A549 (cell line): ENCODE measurements around the gene CEPT1.

Experiments
- EP300 ChIP-seq, 2 experiments: fragments of >200 bp; sonication (Bioruptor Twin); formaldehyde crosslinking; IDR thresholded peaks; 2 replicates in 1 of 2; 3 replicates in 1 of 2; pipeline ENCODE4 v1.6.1; 2016 to 2017
- MAZ ChIP-seq: fragments of 150-350 bp; IDR thresholded peaks from 2 replicates; pipeline ENCODE4 v1.6.1; 2014; ENCODE audit warnings: antibody characterized with exemption, low read depth, low read length, borderline replicate concordance
- TF ChIP-seq, protein P1 (sequence below): IDR thresholded peaks from 2 replicates; pipeline ENCODE4 v1.6.1; 2012

GRCh38 chr1:111227434-111227833 is 87.4 kb downstream of the CEPT1 start, which contains the start of gene CHI3L2:
- no peak for TF ChIP-seq EP300 (IDR thresholded peaks at IDR 0.05)
- no peak for TF ChIP-seq MAZ
- TF ChIP-seq, protein P1, sequence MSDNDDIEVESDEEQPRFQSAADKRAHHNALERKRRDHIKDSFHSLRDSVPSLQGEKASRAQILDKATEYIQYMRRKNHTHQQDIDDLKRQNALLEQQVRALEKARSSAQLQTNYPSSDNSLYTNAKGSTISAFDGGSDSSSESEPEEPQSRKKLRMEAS = no peak
